GM19397 (cell line): ENCODE measurements around the gene LAMA1.

Experiments used
- ATAC-seq: cut with Tn5 transposase; IDR thresholded peaks from one replicate; pipeline ENCODE4 v1.9.1; 2021; ENCODE audit warnings: mild to moderate bottlenecking, moderate library complexity; ENCODE audit not compliant: unreplicated experiment

The LAMA1 gene

GRCh38 chr18:7105943-7106342, 11.7 kb downstream of the LAMA1 start:
- no peak for ATAC-seq

- ATAC-seq, result no peak
Measured at GRCh38 chr18:7105268-7105667, 12.3 kb downstream of the LAMA1 start.

- no peak for ATAC-seq
Measured at GRCh38 chr18:7104649-7105048, 12.9 kb downstream of the LAMA1 start.

GRCh38 chr18:7102131-7102530, 15.5 kb downstream of the LAMA1 start:
- no peak for ATAC-seq

GRCh38 chr18:7096838-7097237, 20.8 kb downstream of the LAMA1 start:
- no peak for ATAC-seq

- no peak for ATAC-seq
Measured at GRCh38 chr18:7094427-7094826, 23.2 kb downstream of the LAMA1 start.

- ATAC-seq, result no peak
Measured at GRCh38 chr18:7090771-7091170, 26.8 kb downstream of the LAMA1 start.

GRCh38 chr18:7089369-7089768, 28.2 kb downstream of the LAMA1 start:
- no peak for ATAC-seq

- no peak for ATAC-seq
Measured at GRCh38 chr18:7084080-7085065, 33.2 kb downstream of the LAMA1 start.

- no peak for ATAC-seq
Measured at GRCh38 chr18:7082671-7083070, 34.9 kb downstream of the LAMA1 start.

GRCh38 chr18:7079231-7079630, 38.4 kb downstream of the LAMA1 start:
- no peak for ATAC-seq

GRCh38 chr18:7072593-7072992, 45.0 kb downstream of the LAMA1 start:
- ATAC-seq, result no peak

- no peak for ATAC-seq
Measured at GRCh38 chr18:7071600-7071999, 46.0 kb downstream of the LAMA1 start.

- no peak for ATAC-seq
Measured at GRCh38 chr18:7070466-7070865, 47.1 kb downstream of the LAMA1 start.

- no peak for ATAC-seq
Measured at GRCh38 chr18:7068871-7069590, 48.6 kb downstream of the LAMA1 start.

GRCh38 chr18:7066965-7067555, 50.5 kb downstream of the LAMA1 start:
- ATAC-seq, result no peak

GRCh38 chr18:7065736-7066135, 51.9 kb downstream of the LAMA1 start:
- no peak for ATAC-seq

GRCh38 chr18:7064346-7064745, 53.3 kb downstream of the LAMA1 start:
- ATAC-seq, result no peak

GRCh38 chr18:7062811-7063210, 54.8 kb downstream of the LAMA1 start:
- no peak for ATAC-seq

GRCh38 chr18:7062236-7062635, 55.4 kb downstream of the LAMA1 start:
- ATAC-seq, result no peak

GRCh38 chr18:7059276-7059675, 58.3 kb downstream of the LAMA1 start:
- ATAC-seq, result no peak

- no peak for ATAC-seq
Measured at GRCh38 chr18:7056026-7056425, 61.6 kb downstream of the LAMA1 start.
